NCI-H128 (cell line): ENCODE measurements around the gene C1orf115.
"Not testable (repeated sequence)": the region's sequence is repeated elsewhere in the genome, so short reads cannot be mapped to it uniquely, and the experiment has no call there.

Experiments used
- DNase-seq: peaks from one replicate; lab custom pipeline; 2025; ENCODE audit not compliant: unreplicated experiment; lab: John Stamatoyannopoulos, UW

The C1orf115 gene

DNA sequence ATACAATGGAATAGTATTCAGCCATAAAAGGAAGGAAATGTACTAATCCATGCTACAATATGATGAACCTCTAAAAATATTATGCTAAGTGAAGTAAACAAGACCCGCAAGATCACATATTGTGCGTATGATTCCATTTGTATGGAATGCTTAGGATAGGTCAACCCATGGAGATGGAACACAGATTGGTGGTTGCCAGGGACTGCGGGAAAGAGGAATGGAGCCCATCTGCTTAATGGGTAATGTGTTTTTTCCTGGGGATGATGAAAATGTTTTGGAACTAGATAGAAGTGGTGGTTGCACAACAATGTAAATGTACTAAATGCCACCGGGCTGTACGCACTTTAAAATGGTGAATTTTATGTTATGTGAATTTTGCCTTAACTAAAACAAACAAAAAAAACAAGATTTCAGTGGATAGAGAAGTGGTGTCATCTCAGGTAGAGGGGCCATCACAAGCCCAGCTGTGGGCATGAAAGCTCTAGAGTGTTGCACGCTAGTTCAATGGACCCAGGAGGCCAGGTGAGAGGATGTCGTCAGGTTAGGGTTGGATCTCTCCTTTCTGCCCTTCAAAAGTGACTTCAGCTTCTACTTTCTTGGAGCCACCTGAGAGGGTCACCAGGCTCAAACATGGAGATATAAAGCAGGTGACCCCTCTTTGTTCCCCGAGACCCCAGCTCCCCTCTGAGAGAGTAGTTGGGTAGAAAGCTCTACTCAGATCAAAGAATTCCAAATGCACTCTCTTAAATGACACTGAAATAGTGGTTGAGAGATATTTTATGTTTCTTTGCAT, 2.5 kb downstream of the C1orf115 start:
- no peak for DNase-seq

DNA sequence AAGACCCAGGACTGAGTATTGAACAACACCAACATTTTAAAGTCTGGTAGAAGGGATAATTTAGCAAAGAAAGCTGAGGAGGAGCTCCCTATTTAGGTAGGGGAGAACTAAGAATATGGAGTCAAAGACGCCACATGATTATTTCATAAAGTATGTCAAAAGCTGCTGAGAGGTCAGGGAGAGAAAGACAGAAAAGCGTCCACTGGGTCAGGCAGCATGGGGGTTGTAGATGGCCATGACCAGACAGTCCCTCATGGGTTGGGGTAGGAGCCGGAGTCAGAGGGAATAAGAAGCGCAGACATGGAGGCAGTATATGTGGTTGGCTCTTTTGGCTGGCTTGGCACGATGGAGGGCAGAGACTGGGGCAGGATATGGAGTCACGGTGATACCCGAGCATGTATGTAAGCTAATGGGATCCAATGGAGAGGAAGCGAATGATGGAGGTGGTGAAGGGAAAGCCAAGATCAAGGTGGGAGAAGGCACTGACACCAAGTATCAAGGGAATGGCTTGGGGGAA, 4.8 kb downstream of the C1orf115 start:
- no peak for DNase-seq

DNA sequence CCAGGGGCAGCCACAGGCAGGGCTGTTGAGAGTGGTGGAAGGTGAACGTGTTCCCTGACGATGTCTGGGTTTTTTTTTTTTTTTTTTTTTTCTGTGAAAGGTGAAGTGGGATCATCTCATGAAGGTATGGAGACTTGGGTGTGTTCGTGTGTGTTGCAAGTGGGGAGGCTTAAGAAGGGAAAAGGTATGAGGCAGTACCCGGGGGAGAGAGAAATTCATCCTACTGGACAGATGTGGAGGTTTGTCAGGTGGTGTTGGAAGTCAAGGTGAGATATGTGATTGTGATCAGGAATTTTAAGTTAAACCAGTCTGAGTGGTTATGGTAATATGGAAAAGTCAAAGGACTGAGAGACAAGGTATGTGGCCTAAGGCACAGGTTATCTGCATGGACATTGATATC, 5.3 kb downstream of the C1orf115 start:
- no peak for DNase-seq

DNA sequence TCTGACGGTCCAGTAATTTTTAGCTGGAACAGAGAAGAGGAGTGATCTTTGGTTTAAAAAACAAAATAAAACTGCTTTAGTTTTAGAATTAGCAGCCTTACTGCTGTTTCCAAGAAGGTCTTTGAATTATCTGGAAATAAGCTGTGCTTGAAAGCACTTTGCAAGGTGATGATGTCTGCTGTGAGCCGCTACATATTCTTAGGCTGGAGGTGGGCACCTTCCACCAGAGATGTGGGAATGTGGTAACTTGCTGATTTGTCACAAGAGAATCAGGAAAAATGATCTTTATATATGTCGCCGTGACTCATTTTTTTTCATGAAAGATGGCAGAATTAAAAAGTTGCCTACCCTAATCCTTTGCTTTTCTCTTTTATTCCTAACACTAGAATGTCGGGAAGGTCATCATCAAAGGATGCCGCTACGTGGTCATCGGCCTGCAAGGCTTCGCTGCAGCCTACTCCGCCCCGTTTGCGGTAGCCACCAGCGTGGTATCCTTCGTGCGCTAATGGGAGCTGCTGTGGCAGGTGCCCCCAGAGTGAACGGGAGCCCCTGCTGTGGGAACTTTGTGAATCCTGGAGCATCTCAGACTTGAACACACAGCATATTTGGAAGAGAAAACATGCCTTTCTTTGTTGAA, 6.2 kb downstream of the C1orf115 start:
- no peak for DNase-seq

DNA sequence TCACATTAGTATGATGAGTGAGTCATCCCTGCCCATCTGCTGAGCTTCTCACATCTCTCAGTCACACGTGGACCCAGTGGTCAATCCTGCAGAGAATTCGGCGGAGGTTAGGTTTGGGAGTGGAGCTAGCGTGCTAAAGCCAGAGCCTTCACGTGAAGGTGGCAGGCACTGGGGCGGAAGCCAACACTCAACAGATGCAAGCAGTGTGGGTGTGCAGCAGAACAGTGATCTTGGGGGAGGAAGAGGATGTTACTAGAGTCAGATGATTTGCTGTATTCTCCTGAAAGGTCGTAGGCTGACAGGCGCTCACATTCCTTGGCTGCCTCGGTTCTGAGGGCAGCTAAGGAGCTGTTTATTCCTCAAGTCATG, 6.7 kb downstream of the C1orf115 start:
- no peak for DNase-seq

DNA sequence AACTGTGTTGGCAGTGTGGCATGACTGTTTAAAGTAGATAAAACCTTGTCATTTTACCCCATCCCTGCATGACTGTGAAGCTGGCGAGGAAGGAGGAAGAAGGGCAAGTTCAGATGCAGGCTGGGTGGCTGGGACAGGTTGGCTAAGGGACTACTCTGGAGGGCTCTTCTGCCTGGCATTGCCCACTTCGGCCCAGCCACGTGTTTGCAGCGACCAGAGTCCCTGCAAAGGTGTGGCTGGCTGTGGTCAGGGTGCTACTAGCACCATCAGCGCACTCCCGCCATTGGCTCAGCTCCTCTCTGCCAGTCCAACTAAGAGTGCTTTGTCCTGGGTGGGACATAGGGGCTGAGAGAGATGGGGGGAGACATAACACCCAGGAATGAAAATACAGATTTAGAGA, 7.2 kb downstream of the C1orf115 start:
- no peak for DNase-seq

DNA sequence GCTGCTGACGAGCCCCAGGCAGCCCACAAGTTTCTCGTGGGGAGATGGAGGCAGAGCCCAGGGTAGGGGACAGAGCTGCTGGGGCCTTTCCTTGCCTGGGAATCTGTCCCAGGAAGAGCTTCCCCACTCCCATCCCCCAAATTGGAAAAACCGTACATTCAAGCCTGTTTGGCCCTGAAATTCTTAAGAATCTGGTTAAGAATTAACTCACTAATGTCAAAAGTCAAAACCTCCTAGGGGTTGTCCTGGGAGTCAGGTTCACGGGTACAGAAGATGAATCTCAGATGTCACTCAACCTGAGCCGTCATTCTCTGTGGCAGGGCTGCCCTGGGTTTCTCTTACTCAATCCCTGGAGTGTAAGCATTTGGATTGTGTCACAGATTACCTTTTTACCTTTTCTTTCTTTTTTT, 8.4 kb downstream of the C1orf115 start:
- DNase-seq: no peak

DNA sequence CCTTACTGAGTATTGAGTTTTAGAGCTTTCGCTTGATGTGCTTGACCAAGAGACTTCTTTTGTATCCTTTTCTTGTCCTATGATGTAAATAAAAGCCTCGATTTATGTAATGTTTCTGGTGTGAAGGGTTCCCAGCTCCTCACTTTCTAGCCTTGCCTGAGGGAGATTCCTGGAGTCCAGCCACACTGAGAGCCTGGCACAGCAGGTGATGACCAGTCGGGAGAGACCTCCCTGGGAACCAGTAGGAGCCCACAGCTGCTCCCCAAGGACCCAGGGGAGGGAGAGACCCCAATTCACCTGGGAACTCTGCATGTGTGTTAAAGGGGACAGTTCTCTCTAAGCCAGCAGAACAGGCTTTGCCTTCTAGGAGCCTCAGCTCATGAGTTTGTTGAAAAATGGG, 8.9 kb downstream of the C1orf115 start:
- no peak for DNase-seq

DNA sequence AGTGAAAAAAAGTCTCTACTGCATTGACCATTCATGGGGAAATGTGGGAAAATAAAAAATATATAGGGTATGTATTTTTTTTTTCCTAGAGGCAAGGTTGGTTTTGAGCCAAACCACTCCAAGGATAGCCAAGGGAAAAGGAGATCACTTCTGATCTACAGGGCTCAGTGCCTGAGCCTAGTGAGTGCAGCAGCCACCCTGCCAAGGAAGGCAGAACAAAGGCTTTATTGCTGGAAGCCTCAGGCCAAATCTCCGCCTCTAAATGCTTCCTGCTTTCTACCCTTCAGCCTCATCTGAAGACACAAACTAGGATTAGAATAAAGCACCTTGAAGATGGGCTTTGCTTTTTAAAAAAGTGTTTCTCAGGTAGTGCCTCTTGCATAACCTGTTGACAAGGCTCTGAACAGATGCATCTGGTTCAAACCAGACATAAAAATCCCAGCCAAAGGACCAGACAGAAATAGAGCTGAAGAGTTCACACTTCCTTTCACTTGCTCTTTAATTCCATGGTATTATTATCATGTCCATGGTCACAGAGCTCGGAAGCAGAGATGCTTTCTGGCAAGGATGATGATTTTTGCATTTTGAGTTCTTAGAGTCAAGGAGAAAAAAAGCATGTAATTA, 10.5 kb downstream of the C1orf115 start:
- DNase-seq: no peak

DNA sequence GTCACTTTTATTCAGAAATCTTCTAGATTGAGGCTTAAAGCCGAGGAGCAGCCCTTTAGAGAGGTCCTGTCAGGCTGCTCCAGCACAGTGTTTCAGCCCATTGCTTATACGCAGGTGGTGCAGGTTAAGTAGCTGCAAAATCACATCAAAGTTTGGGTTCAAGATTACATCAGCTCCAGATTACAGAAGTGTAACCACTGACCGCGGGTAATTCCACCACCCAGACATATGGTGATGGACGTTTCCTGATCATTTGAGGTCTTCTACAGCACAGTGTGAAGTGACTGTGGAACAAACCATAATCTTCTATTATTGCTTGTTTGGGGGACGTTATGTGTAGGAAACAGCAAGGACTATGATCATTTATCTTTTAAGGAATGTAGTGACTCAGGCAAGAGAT, 11.8 kb downstream of the C1orf115 start:
- DNase-seq: no peak

DNA sequence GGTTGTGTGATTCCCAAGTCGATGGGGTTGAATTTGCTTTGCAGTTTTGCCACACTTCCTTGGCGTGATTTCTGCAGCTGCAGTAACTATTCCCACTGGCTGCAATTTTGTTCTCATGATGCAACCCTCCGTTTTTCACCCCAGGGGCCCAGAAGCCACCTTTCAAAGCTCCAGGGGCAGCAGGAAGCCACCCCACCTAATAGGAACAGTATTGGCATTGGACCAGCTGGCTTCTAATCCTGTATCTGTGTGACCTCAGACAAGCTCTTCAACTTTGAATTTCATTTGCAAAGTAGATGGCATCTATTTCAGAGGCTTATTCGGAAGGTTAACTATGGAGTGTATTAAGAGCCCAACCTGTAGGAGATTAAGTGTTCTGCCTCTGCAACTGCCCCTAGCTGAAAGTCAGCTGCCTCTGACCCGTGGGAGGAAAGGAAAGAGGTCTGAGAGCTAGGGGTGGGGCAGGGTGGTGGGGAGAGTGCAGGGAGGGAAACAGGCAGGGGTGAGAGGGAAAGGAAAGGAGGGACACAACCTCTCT, 12.6 kb downstream of the C1orf115 start:
- no peak for DNase-seq

DNA sequence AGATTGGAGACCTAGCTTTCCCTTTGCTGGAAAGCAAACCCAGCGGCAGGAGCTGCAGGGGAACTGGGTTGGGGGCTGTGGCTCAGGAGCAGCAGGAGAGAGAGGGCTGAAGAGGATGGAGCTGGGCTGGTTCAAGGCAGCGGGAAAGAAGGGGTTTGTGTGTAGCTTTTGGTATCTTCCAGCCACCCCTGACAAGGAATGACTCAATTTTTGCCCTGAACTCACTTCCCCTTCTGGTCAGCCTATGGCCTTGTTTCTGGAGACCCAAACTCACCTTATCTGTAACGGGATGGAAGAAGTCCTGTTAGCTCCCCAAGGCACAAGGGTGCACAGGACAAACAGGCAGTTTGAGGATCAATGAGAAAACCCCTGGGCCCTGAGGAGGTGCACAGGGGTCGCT, 13.1 kb downstream of the C1orf115 start:
- no peak for DNase-seq

DNA sequence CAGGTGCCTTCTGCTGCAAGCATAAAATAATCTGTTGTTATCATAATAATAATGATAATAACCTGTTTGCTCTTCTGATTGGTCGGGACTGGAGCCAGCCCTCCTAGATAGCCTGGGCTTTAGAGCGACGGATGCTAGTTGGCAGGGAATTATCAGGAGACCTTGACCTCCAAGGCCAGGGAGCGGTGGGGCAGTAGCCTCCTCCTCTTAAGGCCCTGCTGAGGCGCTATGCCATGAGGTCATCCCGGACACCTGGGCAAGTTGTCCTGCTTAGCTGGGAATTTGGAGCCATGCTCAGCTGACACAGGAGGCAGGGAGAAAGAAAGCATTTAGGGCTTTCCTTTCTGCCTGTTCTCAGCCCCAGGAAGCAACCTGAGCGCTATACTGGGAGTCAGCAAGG, 15.6 kb downstream of the C1orf115 start:
- no peak for DNase-seq

DNA sequence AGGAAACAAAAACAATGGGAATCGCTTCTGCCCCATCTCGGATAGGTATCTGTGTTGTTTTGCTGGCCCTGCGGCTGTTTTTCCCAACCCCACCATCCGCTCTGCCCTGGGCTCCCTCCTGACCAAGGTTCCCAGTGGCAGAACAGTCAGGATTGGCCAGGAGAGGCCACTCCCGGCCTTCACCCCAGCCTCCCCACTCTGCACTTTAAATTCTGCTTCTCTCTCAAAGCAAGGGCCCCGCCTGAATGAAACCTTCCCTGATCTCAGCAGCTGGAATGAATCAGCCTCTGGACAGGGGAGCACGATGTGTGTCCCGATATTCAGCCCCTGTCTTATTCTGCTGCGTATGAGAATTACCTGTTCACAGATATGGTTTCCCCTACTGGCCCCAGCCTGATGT, 16.3 kb downstream of the C1orf115 start:
- DNase-seq: no peak

DNA sequence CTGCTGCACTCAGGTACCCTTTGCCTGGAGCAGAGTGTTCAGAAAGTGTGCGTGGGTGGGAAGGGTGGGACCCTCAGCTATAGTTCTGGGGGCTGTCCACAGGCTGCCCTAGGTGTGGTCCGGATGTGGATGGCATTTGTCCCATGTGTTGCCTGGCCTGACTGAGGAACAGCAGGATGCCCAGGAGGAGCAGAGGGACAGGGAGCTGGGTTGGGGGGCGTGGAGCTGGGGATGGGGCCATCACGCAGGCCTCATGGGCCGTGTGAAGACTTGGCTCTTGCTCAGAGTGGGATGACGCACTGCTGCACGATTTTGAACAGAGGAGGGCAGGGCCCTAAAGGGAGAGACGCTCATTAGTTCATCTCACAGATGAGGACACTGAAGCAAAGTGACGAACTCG, 17.0 kb downstream of the C1orf115 start:
- DNase-seq: no peak

DNA sequence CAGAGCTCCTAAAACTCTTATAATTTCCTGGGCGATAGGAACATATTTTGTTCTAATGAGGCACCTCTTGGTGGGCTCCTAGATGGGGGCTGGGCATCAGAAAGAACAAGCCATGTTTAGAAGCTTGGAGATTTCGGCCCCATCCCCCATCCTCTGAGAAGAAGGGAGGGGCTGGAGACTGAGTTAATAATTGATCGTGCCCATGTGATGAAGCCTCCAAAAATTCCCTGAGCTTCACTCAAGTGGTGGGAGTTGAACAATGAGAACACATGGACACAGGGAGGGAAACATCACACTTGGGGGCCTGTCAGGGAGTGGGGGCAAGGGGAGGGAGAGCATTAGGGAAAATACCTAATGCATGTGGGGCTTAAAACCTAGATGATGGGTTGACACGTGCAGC, 18.1 kb downstream of the C1orf115 start:
- DNase-seq: no peak

DNA sequence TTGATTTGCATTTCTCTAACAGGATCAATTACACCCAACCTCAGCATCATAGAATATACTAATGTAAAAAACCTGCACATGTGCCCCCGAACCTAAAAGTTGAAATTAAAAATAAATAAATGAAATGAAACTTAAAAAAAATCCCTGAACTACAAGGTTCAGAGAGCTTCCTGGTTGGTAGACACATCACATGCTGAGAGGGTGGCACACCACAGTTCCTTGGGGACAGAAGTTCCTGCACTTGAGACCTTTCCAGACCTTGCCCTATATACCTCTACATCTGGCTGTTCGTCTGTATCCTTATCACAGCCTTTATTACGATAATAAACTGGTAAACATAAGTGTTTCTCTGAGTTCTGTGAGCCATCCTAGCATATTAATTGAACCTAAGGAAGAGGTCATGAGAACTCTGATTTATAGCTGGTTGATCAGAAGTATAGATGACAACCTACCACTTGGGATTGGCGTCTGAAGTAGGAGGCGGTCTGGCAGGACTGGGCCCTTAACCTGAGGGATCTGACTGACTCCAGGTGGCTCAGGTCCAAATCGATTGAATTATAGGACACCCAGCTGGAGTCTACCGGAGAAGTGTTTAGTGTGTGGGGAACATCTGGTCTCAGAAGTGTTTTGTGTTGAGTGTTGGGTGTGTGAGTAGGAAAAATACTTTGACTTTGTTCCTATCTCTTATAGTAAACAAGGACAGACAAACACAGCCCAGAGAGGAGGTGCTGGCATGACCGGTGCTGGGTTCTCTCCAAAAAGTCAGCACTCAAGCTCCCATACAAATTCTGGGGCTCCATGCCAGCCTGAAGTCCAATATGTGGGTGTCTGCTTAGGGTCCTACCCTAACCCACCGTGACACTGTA, 19.0 kb downstream of the C1orf115 start:
- DNase-seq: no peak

DNA sequence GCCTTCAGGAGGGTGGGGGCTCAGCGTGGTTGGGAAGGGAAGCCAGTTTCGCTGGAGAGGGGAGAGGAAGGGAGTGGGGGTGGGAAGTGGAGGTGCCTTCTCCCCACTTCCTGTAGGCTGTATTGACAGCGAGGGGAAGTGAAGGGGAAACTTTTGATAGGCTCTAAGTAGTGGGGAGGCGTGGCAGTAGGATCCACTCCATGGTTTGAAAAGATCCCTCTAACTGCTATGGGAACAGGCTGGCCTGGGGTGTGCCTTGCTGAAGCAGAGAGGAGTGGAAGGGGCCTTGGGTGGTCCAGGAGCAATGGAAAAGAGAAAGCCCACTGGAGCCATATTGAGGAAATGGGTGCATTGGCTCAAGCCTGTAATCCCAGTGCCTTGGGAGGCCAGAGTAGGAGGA, 20.2 kb downstream of the C1orf115 start:
- DNase-seq: no peak

DNA sequence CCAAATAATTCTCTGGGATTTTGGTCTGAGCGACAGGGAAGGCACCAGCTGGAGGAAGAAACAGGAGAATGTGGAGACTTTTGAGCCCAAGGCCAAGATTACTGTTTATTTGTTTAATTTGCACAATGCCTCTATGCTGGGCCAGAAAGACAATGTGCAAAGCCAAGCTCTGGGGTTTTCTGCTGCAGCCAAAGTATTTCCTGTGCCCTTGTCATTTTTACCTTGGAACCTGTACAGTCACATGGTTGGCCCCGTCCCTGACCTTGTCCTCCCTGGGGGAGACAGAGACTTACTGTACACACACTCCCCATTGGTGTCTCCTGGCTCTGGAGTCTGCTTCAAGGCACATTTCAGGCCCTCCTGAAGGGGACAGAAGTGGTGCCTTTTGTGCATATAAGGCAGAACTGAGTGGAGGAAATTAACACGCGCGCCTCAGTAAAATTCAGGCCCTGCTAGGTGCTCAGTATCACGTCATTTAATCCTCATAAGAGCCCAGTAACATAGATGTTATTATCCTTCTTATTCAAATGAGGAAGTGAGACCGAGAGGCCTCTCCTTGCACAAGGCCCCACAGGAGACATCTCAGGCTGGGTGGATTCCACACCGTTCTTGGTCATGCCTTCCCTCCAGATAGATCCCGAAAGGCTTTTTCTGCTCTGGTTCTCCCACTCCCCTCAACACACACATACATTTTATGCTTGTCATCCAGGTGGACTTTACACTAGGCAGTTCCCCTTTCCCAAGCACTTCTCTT, 21.1 kb downstream of the C1orf115 start:
- DNase-seq: no peak

DNA sequence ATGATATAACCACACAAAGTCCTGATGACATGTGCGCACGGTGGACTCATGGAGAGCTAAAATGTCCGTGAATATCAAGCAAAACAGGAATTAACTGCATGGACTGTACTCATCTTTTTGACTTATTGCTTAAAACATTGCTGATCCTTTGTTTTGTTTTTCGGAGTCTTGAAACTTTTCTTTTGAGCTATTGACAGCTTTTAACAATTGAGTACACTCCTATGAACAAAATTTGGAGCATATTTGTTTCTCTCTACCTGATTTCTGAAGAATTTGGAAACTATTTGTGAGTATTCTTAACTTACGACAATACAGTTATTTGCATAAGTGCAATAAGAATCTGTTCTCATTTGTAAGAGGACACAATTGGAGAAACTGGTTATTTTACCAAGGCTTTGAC, 25.8 kb downstream of the C1orf115 start:
- DNase-seq: not testable (repeated sequence)
